GM20431 (cell line): ENCODE results near the gene SLC38A8.

Experiments
- in situ Hi-C: fragments of 300-500 bp; cut with MseI, MboI; formaldehyde crosslinking; loops from one replicate; pipeline ENCODE4 v1.15.0; 2020; ENCODE audit warnings: low sequenced_read_pairs; ENCODE audit not compliant: unreplicated experiment

Gene SLC38A8

GRCh38 chr16:84042308-84042878 is at the start of gene SLC38A8:
Gene SLC38A8, minus strand, starts transcription at chr16:84042795. Its CDS starts 638 bp downstream, at chr16:84042157.
- in situ Hi-C loops, result no loop called here

- in situ Hi-C loops, result no loop called here
These were observed 48.9 kb upstream of the SLC38A8 start for GRCh38 chr16:84091460-84091859.

GRCh38 chr16:84090211-84090610 is 47.6 kb upstream of the SLC38A8 start:
- in situ Hi-C loops, result no loop called here

- in situ Hi-C loops, result loop anchor here (10.0 kb wide), 1 partner anchor 96 kb away; the partner anchor contains the start of gene TAF1C
These were observed 46.2 kb upstream of the SLC38A8 start for GRCh38 chr16:84088695-84089395.

GRCh38 chr16:84087466-84088151 is 45.0 kb upstream of the SLC38A8 start:
- in situ Hi-C loops, result loop anchor here (10.0 kb wide), 1 partner anchor 97 kb away; the partner anchor contains the start of gene TAF1C

GRCh38 chr16:84087001-84087400 is 44.4 kb upstream of the SLC38A8 start:
- in situ Hi-C loops, result loop anchor here (10.0 kb wide), 1 partner anchor 98 kb away; the partner anchor contains the start of gene TAF1C

GRCh38 chr16:84086341-84086740 is 43.7 kb upstream of the SLC38A8 start:
- in situ Hi-C loops, result loop anchor here (10.0 kb wide), 1 partner anchor 98 kb away; the partner anchor contains the start of gene TAF1C

- in situ Hi-C loops, result loop anchor here (10.0 kb wide), 1 partner anchor 99 kb away; the partner anchor contains the start of gene TAF1C
These were observed 43.2 kb upstream of the SLC38A8 start for GRCh38 chr16:84085773-84086172.

GRCh38 chr16:84085271-84085667 is 42.7 kb upstream of the SLC38A8 start:
- in situ Hi-C loops, result loop anchor here (10.0 kb wide), 1 partner anchor 100 kb away; the partner anchor contains the start of gene TAF1C

GRCh38 chr16:84084570-84085270 is 42.1 kb upstream of the SLC38A8 start:
- in situ Hi-C loops, result loop anchor here (10.0 kb wide), 1 partner anchor 100 kb away; the partner anchor contains the start of gene TAF1C

- in situ Hi-C loops, result loop anchor here (10.0 kb wide), 1 partner anchor 102 kb away; the partner anchor contains the start of gene TAF1C
These were observed 40.4 kb upstream of the SLC38A8 start for GRCh38 chr16:84082835-84083569.

- in situ Hi-C loops, result loop anchor here (10.0 kb wide), 1 partner anchor 103 kb away; the partner anchor contains the start of gene TAF1C
These were observed 39.5 kb upstream of the SLC38A8 start for GRCh38 chr16:84082110-84082509.

GRCh38 chr16:84081446-84081989 is 38.9 kb upstream of the SLC38A8 start:
- in situ Hi-C loops, result loop anchor here (10.0 kb wide), 1 partner anchor 103 kb away; the partner anchor contains the start of gene TAF1C

- in situ Hi-C loops, result loop anchor here (10.0 kb wide), 1 partner anchor 104 kb away; the partner anchor contains the start of gene TAF1C
These were observed 38.2 kb upstream of the SLC38A8 start for GRCh38 chr16:84080813-84081212.

- in situ Hi-C loops, result loop anchor here (10.0 kb wide), 1 partner anchor 104 kb away; the partner anchor contains the start of gene TAF1C
These were observed 37.8 kb upstream of the SLC38A8 start for GRCh38 chr16:84080378-84080777.

- in situ Hi-C loops, result loop anchor here (10.0 kb wide), 1 partner anchor 105 kb away; the partner anchor contains the start of gene TAF1C
These were observed 37.1 kb upstream of the SLC38A8 start for GRCh38 chr16:84079664-84080063.

GRCh38 chr16:84075376-84075775 is 32.8 kb upstream of the SLC38A8 start:
- in situ Hi-C loops, result no loop called here

GRCh38 chr16:84074721-84075120 is 32.1 kb upstream of the SLC38A8 start:
- in situ Hi-C loops, result no loop called here

GRCh38 chr16:84072014-84072413 is 29.4 kb upstream of the SLC38A8 start:
- in situ Hi-C loops, result no loop called here
